SK-N-SH treated with all-trans-retinoic acid at 6 μM for 48 hours (cell line): Measurements from ENCODE around the gene KPNA6.

Experiments used
- BACH2 ChIP-seq: fragments of 250-450 bp; sonication (Bioruptor Pico); IDR thresholded peaks from 2 replicates; pipeline ENCODE4 v1.9.0; 2021; ENCODE audit warnings: mild to moderate bottlenecking, borderline replicate concordance
- ZC3H10 ChIP-seq: fragments of 250-450 bp; sonication (Bioruptor Pico); IDR thresholded peaks from 2 replicates; pipeline ENCODE4 v1.5.1; 2021; ENCODE audit warnings: mild to moderate bottlenecking, moderate library complexity
- TF ChIP-seq, protein P1 (sequence below): fragments of 250-450 bp; sonication (Bioruptor Pico); IDR thresholded peaks from 2 replicates; pipeline ENCODE4 v1.5.1; 2020; ENCODE audit warnings: low read depth, mild to moderate bottlenecking, moderate library complexity

DNA sequence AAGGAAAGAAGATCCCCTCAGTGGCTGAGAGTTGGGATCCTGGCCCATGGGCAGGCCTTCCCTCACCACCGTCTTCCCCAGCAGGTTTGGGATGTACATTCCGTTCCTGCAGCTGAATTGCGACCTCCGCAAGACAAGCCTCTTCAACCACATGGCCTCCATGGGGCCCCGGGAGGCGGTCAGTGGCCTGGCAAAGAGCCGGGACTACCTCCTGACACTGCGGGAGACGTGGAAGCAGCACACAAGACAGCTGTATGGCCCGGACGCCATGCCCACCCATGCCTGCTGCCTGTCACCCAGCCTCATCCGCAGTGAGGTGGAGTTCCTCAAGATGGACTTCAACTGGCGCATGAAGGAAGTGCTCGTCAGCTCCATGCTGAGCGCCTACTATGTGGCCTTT lies 16.3 kb upstream of the KPNA6 start:
- TF ChIP-seq BACH2 (CRISPR knock-in tag): no peak
- no peak for TF ChIP-seq ZC3H10 (CRISPR knock-in tag)
- TF ChIP-seq, protein P1, sequence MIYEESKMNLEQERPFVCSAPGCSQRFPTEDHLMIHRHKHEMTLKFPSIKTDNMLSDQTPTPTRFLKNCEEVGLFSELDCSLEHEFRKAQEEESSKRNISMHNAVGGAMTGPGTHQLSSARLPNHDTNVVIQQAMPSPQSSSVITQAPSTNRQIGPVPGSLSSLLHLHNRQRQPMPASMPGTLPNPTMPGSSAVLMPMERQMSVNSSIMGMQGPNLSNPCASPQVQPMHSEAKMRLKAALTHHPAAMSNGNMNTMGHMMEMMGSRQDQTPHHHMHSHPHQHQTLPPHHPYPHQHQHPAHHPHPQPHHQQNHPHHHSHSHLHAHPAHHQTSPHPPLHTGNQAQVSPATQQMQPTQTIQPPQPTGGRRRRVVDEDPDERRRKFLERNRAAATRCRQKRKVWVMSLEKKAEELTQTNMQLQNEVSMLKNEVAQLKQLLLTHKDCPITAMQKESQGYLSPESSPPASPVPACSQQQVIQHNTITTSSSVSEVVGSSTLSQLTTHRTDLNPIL (CRISPR knock-in tag): no peak
